Measurements from ENCODE around the gene COX14.

DNA sequence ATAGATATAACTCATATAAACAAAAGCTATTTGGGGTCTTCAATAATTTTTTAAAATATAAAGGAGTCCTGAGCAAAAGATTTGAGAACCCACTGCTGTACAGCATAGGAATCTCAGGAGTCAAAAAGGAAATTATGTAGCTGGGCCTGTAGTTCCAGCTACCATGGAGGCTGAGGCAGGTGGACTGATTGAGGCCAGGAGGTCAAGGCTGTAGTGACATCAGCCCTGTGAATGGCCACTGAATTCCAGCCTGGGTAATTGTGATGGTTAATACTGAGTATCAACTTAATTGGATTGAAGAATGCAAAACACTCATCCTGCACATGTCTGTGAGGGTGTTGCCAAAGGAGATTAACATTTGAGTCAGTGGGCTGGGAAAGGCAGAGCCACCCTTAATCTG, 44.6 kb downstream of the COX14 start:
- TF ChIP-seq, protein P1, sequence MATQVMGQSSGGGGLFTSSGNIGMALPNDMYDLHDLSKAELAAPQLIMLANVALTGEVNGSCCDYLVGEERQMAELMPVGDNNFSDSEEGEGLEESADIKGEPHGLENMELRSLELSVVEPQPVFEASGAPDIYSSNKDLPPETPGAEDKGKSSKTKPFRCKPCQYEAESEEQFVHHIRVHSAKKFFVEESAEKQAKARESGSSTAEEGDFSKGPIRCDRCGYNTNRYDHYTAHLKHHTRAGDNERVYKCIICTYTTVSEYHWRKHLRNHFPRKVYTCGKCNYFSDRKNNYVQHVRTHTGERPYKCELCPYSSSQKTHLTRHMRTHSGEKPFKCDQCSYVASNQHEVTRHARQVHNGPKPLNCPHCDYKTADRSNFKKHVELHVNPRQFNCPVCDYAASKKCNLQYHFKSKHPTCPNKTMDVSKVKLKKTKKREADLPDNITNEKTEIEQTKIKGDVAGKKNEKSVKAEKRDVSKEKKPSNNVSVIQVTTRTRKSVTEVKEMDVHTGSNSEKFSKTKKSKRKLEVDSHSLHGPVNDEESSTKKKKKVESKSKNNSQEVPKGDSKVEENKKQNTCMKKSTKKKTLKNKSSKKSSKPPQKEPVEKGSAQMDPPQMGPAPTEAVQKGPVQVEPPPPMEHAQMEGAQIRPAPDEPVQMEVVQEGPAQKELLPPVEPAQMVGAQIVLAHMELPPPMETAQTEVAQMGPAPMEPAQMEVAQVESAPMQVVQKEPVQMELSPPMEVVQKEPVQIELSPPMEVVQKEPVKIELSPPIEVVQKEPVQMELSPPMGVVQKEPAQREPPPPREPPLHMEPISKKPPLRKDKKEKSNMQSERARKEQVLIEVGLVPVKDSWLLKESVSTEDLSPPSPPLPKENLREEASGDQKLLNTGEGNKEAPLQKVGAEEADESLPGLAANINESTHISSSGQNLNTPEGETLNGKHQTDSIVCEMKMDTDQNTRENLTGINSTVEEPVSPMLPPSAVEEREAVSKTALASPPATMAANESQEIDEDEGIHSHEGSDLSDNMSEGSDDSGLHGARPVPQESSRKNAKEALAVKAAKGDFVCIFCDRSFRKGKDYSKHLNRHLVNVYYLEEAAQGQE (IDR thresholded peaks at IDR 0.05; ENCODE audit: insufficient read depth in 1 of 2, low read depth in 2 of 2, low read length in 1 of 2): no peak
- no peak for TF ChIP-seq POLR2AphosphoS5 (IDR thresholded peaks at IDR 0.05; ENCODE audit: low read depth, low read length)
